ENCODE data around the gene PCSK5. TPM values are rescaled to one million over a fixed set of nuclear protein-coding genes. Genes with fewer than 3 reads are reported as not detected.
A peak's percentile ranks its signal among the peaks of the same experiment; 100 is the strongest.

The PCSK5 gene
- total and polyA plus RNA-seq, 10 donors, result 0.28 to 8.1 (median 5.5) TPM

- H3K4me3 ChIP-seq, result no peak overlapping the region
- no peak for DNase-seq
- intact Hi-C loops (cut with DNase I; ENCODE audit: low total_unique reads), result no loop called here
- TF ChIP-seq POLR2AphosphoS5 (IDR thresholded peaks at IDR 0.05) (no peak), CTCF (IDR thresholded peaks at IDR 0.05 in 8 of 11, conservative IDR thresholded peaks at IDR 0.05 in 3 of 11) (no peak), POLR2A (IDR thresholded peaks at IDR 0.05) (no peak)
- no peaks in the 10 kb centered on the region for H3K36me3 ChIP-seq
- no peaks in the 10 kb centered on the region for H3K4me1 ChIP-seq
- no peaks in the 10 kb centered on the region for H3K9me3 ChIP-seq
- no peaks in the 10 kb centered on the region for H3K27me3 ChIP-seq (replicated peaks in 1 of 7)
- H3K27ac ChIP-seq, result no peak overlapping the region
- 82 to 87% (median 84%) methylated on average over 6 of the region's 6 CpGs for WGBS, 5 donors
Measured at GRCh38 chr9:76221423-76221822, 330.9 kb downstream of the PCSK5 start.

GRCh38 chr9:76223749-76224340, 333.4 kb downstream of the PCSK5 start:
- Histone ChIP-seq H3K4me3 (no peak overlapping the region), H3K36me3 (no peaks in the 10 kb centered on the region), H3K9me3 (no peaks in the 10 kb centered on the region), H3K27me3 (replicated peaks in 1 of 7) (no peaks in the 10 kb centered on the region), H3K27ac (peak overlapping the region in 1 of 8 donors; percentile 27), H3K4me1 (no peaks in the 10 kb centered on the region)
- no peak for TF ChIP-seq CTCF (IDR thresholded peaks at IDR 0.05 in 8 of 11, conservative IDR thresholded peaks at IDR 0.05 in 3 of 11)
- intact Hi-C loops (cut with DNase I; ENCODE audit: low total_unique reads), result no loop called here
- DNase-seq, result no peak
- WGBS, 5 donors, result 54 to 71% (median 64%) methylated on average over 3 of the region's 3 CpGs

- Histone ChIP-seq H3K36me3 (no peaks in the 10 kb centered on the region), H3K27me3 (replicated peaks in 1 of 7) (no peaks in the 10 kb centered on the region), H3K4me1 (no peaks in the 10 kb centered on the region), H3K9me3 (no peaks in the 10 kb centered on the region), H3K27ac (no peak overlapping the region), H3K4me3 (no peak overlapping the region)
- intact Hi-C loops (cut with DNase I; ENCODE audit: low total_unique reads), result no loop called here
- WGBS, 5 donors, result 83 to 100% (median 88%) methylated on average over 2 of the region's 2 CpGs
- no peak for DNase-seq
- TF ChIP-seq POLR2AphosphoS5 (IDR thresholded peaks at IDR 0.05), result no peak
Measured at GRCh38 chr9:76227156-76227555, 336.7 kb downstream of the PCSK5 start.

GRCh38 chr9:76231001-76231400, 340.5 kb downstream of the PCSK5 start:
- Histone ChIP-seq H3K4me1 (no peaks in the 10 kb centered on the region), H3K9me3 (no peaks in the 10 kb centered on the region), H3K27me3 (replicated peaks in 1 of 7) (no peaks in the 10 kb centered on the region), H3K27ac (no peak overlapping the region), H3K36me3 (no peaks in the 10 kb centered on the region), H3K4me3 (no peak overlapping the region)
- TF ChIP-seq POLR2A (IDR thresholded peaks at IDR 0.05), result no peak
- TF ChIP-seq POLR2AphosphoS5 (IDR thresholded peaks at IDR 0.05), result no peak
- no peak for TF ChIP-seq CTCF (IDR thresholded peaks at IDR 0.05 in 8 of 11, conservative IDR thresholded peaks at IDR 0.05 in 3 of 11)
- 78 to 86% (median 81%) methylated on average over 5 of the region's 5 CpGs for WGBS, 5 donors
- no peak for DNase-seq
- intact Hi-C loops (cut with DNase I; ENCODE audit: low total_unique reads), result no loop called here
